ENCODE results near the gene DAPK1.
"Not testable (repeated sequence)": the region's sequence is repeated elsewhere in the genome, so short reads cannot be mapped to it uniquely, and the experiment has no call there.

Gene DAPK1

GRCh38 chr9:87734106-87734505 is 236.4 kb downstream of the DAPK1 start:
- Histone ChIP-seq H3K4me3 (ENCODE audit: low read length) (no peak overlapping the region), H3K27ac (ENCODE audit: low read depth, low read length) (no peak overlapping the region), H3K4me1 (ENCODE audit: insufficient read depth, low read length) (no peaks in the 10 kb centered on the region), H3K27me3 (ENCODE audit: insufficient read depth, low read length) (no peaks in the 10 kb centered on the region), H3K9me3 (ENCODE audit: insufficient read depth, low read depth, low read length) (0 out of 2 replicates have a peak, but pooled peaks cover 1% of the 10 kb centered on the region), H3K36me3 (ENCODE audit: insufficient read depth, low read length) (peaks cover 4% of the 10 kb centered on the region; the same call in 1 of the 2 replicates), H3K9ac (ENCODE audit: low read depth, low read length) (no peak overlapping the region)
- 85% methylated on average over 2 of the region's 2 CpGs for WGBS

- Histone ChIP-seq H3K4me1 (ENCODE audit: insufficient read depth, low read length) (no peaks in the 10 kb centered on the region), H3K36me3 (ENCODE audit: insufficient read depth, low read length) (no peaks in the 10 kb centered on the region), H3K27ac (ENCODE audit: low read depth, low read length) (no peak overlapping the region), H3K4me3 (ENCODE audit: low read length) (no peak overlapping the region), H3K9ac (ENCODE audit: low read depth, low read length) (no peak overlapping the region), H3K27me3 (ENCODE audit: insufficient read depth, low read length) (no peaks in the 10 kb centered on the region), H3K9me3 (ENCODE audit: insufficient read depth, low read depth, low read length) (peaks cover 12% of the 10 kb centered on the region; the same call in 1 of the 2 replicates)
- WGBS = 95% methylated on average over 3 of the region's 3 CpGs
Measured at GRCh38 chr9:87739546-87739945, 241.9 kb downstream of the DAPK1 start.

- Histone ChIP-seq H3K4me3 (ENCODE audit: low read length) (no peak overlapping the region), H3K9me3 (ENCODE audit: insufficient read depth, low read depth, low read length) (peaks cover 12% of the 10 kb centered on the region; the same call in 1 of the 2 replicates), H3K9ac (ENCODE audit: low read depth, low read length) (no peak overlapping the region), H3K4me1 (ENCODE audit: insufficient read depth, low read length) (no peaks in the 10 kb centered on the region), H3K36me3 (ENCODE audit: insufficient read depth, low read length) (no peaks in the 10 kb centered on the region), H3K27me3 (ENCODE audit: insufficient read depth, low read length) (no peaks in the 10 kb centered on the region), H3K27ac (ENCODE audit: low read depth, low read length) (no peak overlapping the region)
- WGBS = 91% methylated on average over 2 of the region's 3 CpGs
Measured at GRCh38 chr9:87740209-87740608, 242.5 kb downstream of the DAPK1 start.

- Histone ChIP-seq H3K9ac (ENCODE audit: low read depth, low read length) (no peak overlapping the region), H3K36me3 (ENCODE audit: insufficient read depth, low read length) (no peaks in the 10 kb centered on the region), H3K27me3 (ENCODE audit: insufficient read depth, low read length) (no peaks in the 10 kb centered on the region), H3K4me1 (ENCODE audit: insufficient read depth, low read length) (no peaks in the 10 kb centered on the region), H3K9me3 (ENCODE audit: insufficient read depth, low read depth, low read length) (peaks cover 12% of the 10 kb centered on the region; the same call in 1 of the 2 replicates), H3K27ac (ENCODE audit: low read depth, low read length) (no peak overlapping the region), H3K4me3 (ENCODE audit: low read length) (no peak overlapping the region)
- WGBS = 89% methylated on average over 4 of the region's 4 CpGs
Measured at GRCh38 chr9:87741326-87741725, 243.7 kb downstream of the DAPK1 start.

- Histone ChIP-seq H3K36me3 (ENCODE audit: insufficient read depth, low read length) (no peaks in the 10 kb centered on the region), H3K9ac (ENCODE audit: low read depth, low read length) (no peak overlapping the region), H3K27ac (ENCODE audit: low read depth, low read length) (no peak overlapping the region), H3K9me3 (ENCODE audit: insufficient read depth, low read depth, low read length) (peaks cover 12% of the 10 kb centered on the region; the same call in 1 of the 2 replicates), H3K27me3 (ENCODE audit: insufficient read depth, low read length) (no peaks in the 10 kb centered on the region), H3K4me1 (ENCODE audit: insufficient read depth, low read length) (no peaks in the 10 kb centered on the region), H3K4me3 (ENCODE audit: low read length) (no peak overlapping the region)
- WGBS = 87% methylated on average over 5 of the region's 5 CpGs
Measured at GRCh38 chr9:87741891-87742290, 244.2 kb downstream of the DAPK1 start.

GRCh38 chr9:87742813-87743428 is 245.3 kb downstream of the DAPK1 start:
- Histone ChIP-seq H3K27ac (ENCODE audit: low read depth, low read length) (no peak overlapping the region), H3K9ac (ENCODE audit: low read depth, low read length) (no peak overlapping the region), H3K36me3 (ENCODE audit: insufficient read depth, low read length) (no peaks in the 10 kb centered on the region), H3K27me3 (ENCODE audit: insufficient read depth, low read length) (no peaks in the 10 kb centered on the region), H3K9me3 (ENCODE audit: insufficient read depth, low read depth, low read length) (peaks cover 12% of the 10 kb centered on the region; the same call in 1 of the 2 replicates), H3K4me1 (ENCODE audit: insufficient read depth, low read length) (peaks cover 4% of the 10 kb centered on the region; the same call in 1 of the 2 replicates), H3K4me3 (ENCODE audit: low read length) (no peak overlapping the region)
- WGBS = 82% methylated on average over 3 of the region's 3 CpGs

GRCh38 chr9:87744247-87744646 is 246.6 kb downstream of the DAPK1 start:
- WGBS = 98% methylated on average over 3 of the region's 7 CpGs
- not testable (repeated sequence) for H3K9ac ChIP-seq (ENCODE audit: low read depth, low read length); H3K27me3 ChIP-seq (ENCODE audit: insufficient read depth, low read length)

GRCh38 chr9:87746186-87746585 is 248.5 kb downstream of the DAPK1 start:
- Histone ChIP-seq H3K4me1 (ENCODE audit: insufficient read depth, low read length) (peaks cover 8% of the 10 kb centered on the region; the same call in 1 of the 2 replicates), H3K9me3 (ENCODE audit: insufficient read depth, low read depth, low read length) (peaks cover 5% of the 10 kb centered on the region; the same call in 1 of the 2 replicates), H3K4me3 (ENCODE audit: low read length) (no peak overlapping the region), H3K27me3 (ENCODE audit: insufficient read depth, low read length) (no peaks in the 10 kb centered on the region), H3K36me3 (ENCODE audit: insufficient read depth, low read length) (no peaks in the 10 kb centered on the region), H3K9ac (ENCODE audit: low read depth, low read length) (no peak overlapping the region), H3K27ac (ENCODE audit: low read depth, low read length) (no peak overlapping the region)
- WGBS = 87% methylated on average over 3 of the region's 4 CpGs

More at GRCh38 chr9:87744247-87744646, 246.6 kb downstream of the DAPK1 start:
- H3K4me1 ChIP-seq (ENCODE audit: insufficient read depth, low read length); H3K9me3 ChIP-seq (ENCODE audit: insufficient read depth, low read depth, low read length); H3K36me3 ChIP-seq (ENCODE audit: insufficient read depth, low read length); H3K27ac ChIP-seq (ENCODE audit: low read depth, low read length); H3K4me3 ChIP-seq (ENCODE audit: low read length): not testable (repeated sequence)

- Histone ChIP-seq H3K27ac (ENCODE audit: low read depth, low read length) (no peak overlapping the region), H3K9ac (ENCODE audit: low read depth, low read length) (no peak overlapping the region), H3K4me3 (ENCODE audit: low read length) (no peak overlapping the region), H3K27me3 (ENCODE audit: insufficient read depth, low read length) (no peaks in the 10 kb centered on the region), H3K9me3 (ENCODE audit: insufficient read depth, low read depth, low read length) (peaks cover 5% of the 10 kb centered on the region; the same call in 1 of the 2 replicates), H3K4me1 (ENCODE audit: insufficient read depth, low read length) (peaks cover 8% of the 10 kb centered on the region; the same call in 1 of the 2 replicates), H3K36me3 (ENCODE audit: insufficient read depth, low read length) (no peaks in the 10 kb centered on the region)
- 82% methylated on average over 1 of the region's 1 CpG for WGBS
Measured at GRCh38 chr9:87748881-87749280, 251.2 kb downstream of the DAPK1 start.

- 75% methylated on average over 2 of the region's 5 CpGs for WGBS
- H3K27me3 ChIP-seq (ENCODE audit: insufficient read depth, low read length) = no peaks in the 10 kb centered on the region
- no peak overlapping the region for H3K4me3 ChIP-seq (ENCODE audit: low read length)
- H3K36me3 ChIP-seq (ENCODE audit: insufficient read depth, low read length) = no peaks in the 10 kb centered on the region
- peaks cover 5% of the 10 kb centered on the region; the same call in 1 of the 2 replicates for H3K9me3 ChIP-seq (ENCODE audit: insufficient read depth, low read depth, low read length)
- H3K27ac ChIP-seq (ENCODE audit: low read depth, low read length) = no peak overlapping the region
- peaks cover 8% of the 10 kb centered on the region; the same call in 1 of the 2 replicates for H3K4me1 ChIP-seq (ENCODE audit: insufficient read depth, low read length)
- H3K9ac ChIP-seq (ENCODE audit: low read depth, low read length) = no peak overlapping the region
Measured at GRCh38 chr9:87749335-87750035, 251.8 kb downstream of the DAPK1 start.

GRCh38 chr9:87750726-87751125 is 253.1 kb downstream of the DAPK1 start:
- Histone ChIP-seq H3K36me3 (ENCODE audit: insufficient read depth, low read length) (no peaks in the 10 kb centered on the region), H3K27me3 (ENCODE audit: insufficient read depth, low read length) (no peaks in the 10 kb centered on the region), H3K4me3 (ENCODE audit: low read length) (no peak overlapping the region), H3K9ac (ENCODE audit: low read depth, low read length) (no peak overlapping the region), H3K27ac (ENCODE audit: low read depth, low read length) (no peak overlapping the region), H3K4me1 (ENCODE audit: insufficient read depth, low read length) (peaks cover 8% of the 10 kb centered on the region; the same call in 1 of the 2 replicates), H3K9me3 (ENCODE audit: insufficient read depth, low read depth, low read length) (peaks cover 5% of the 10 kb centered on the region; the same call in 1 of the 2 replicates)
- 56% methylated on average over 2 of the region's 2 CpGs for WGBS
